MV-4-11 (cell line): ENCODE data around the gene ZFPM1.

Experiments used
- DNase-seq: peaks from one replicate; lab custom pipeline; 2025; lab: John Stamatoyannopoulos, UW

The ZFPM1 gene

GRCh38 chr16:88451586-88452481 is 1.2 kb upstream of the ZFPM1 start:
- peak; percentile 55 for DNase-seq

GRCh38 chr16:88452482-88453216 is 431 bp upstream of the ZFPM1 start:
- peak; percentile 93 for DNase-seq

- DNase-seq, result no peak
Observed at GRCh38 chr16:88453611-88454522, 787 bp downstream of the ZFPM1 start.

GRCh38 chr16:88454523-88454947 is 1.5 kb downstream of the ZFPM1 start:
- no peak for DNase-seq

- no peak for DNase-seq
Observed at GRCh38 chr16:88455610-88456355, 2.7 kb downstream of the ZFPM1 start.

- no peak for DNase-seq
Observed at GRCh38 chr16:88456356-88457292, 3.5 kb downstream of the ZFPM1 start.

GRCh38 chr16:88458039-88458772 is 5.1 kb downstream of the ZFPM1 start:
- DNase-seq, result no peak

- no peak for DNase-seq
Observed at GRCh38 chr16:88458773-88459235, 5.7 kb downstream of the ZFPM1 start.

- DNase-seq, result peak; percentile 30
Observed at GRCh38 chr16:88459366-88460073, 6.4 kb downstream of the ZFPM1 start.

- DNase-seq, result no peak
Observed at GRCh38 chr16:88460496-88461330, 7.6 kb downstream of the ZFPM1 start.

GRCh38 chr16:88461331-88462269 is 8.5 kb downstream of the ZFPM1 start:
- DNase-seq, result no peak

- DNase-seq, result no peak
Observed at GRCh38 chr16:88462396-88462795, 9.3 kb downstream of the ZFPM1 start.

- no peak for DNase-seq
Observed at GRCh38 chr16:88463411-88463810, 10.3 kb downstream of the ZFPM1 start.

- peak; percentile 84 for DNase-seq
Observed at GRCh38 chr16:88464447-88465318, 11.6 kb downstream of the ZFPM1 start.

GRCh38 chr16:88465387-88465983 is 12.4 kb downstream of the ZFPM1 start:
- no peak for DNase-seq
